CD4-positive, alpha-beta T cell treated with Interleukin-12 subunit alpha and Interleukin-12 subunit beta, for 1 hour (primary cell): ENCODE measurements around the gene ANO4.
"Not testable (repeated sequence)": the region's sequence is repeated elsewhere in the genome, so short reads cannot be mapped to it uniquely, and the experiment has no call there.

ENCODE experiments used
- DNase-seq: peaks from one replicate; pipeline ENCODE4 v3.0.0-alpha.2; 2020

ANO4 gene

DNA sequence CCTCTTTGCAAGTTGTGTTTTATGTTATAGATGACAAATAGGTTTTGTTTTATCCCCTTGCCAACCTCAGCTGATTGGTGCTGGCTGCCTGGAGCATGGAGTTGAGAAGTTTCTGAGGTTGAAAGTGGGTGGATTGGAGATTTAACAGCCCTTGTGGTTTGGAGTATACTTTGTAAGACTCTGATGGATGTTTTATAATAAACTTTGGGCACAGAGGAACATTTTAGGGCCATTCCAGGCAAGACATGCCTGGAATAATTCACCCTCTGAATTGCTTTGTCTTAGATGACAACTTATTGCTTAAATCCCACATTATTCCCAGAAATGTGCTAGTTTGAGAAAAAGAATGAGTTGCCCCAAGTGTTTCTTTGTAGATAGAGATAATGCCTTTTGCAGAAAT, 256.6 kb downstream of the ANO4 start:
- no peak for DNase-seq

DNA sequence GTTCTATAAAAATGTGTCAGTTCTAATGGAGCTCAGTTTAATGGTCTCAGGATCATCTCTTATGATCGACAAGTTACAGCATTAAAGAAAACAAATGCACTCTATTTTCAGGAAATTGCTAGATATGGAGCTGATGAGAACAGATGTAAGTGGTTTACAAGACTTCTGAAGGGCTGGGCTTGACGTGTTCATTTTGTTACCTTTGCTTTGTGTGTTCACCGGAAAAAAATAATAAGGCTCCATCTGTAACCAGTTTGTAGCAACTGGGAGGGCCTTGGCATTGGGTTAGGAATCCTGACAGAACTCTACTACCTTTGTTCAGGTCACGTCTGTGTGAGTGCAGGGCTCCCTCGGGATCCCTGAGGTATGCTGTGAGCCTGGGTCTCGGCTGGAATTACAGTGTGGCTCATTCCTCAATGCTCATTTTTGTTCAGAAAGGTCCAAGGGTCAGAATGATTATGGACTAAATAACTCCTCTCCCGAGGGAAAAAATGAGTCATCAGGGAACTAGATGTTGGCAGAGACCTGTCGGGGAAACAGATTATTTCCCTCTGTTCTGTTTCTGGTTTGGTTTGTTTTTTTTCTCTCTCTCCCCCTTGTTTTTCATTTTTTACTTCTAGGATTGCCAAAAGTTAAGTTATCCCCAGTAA, 257.4 kb downstream of the ANO4 start:
- no peak for DNase-seq

DNA sequence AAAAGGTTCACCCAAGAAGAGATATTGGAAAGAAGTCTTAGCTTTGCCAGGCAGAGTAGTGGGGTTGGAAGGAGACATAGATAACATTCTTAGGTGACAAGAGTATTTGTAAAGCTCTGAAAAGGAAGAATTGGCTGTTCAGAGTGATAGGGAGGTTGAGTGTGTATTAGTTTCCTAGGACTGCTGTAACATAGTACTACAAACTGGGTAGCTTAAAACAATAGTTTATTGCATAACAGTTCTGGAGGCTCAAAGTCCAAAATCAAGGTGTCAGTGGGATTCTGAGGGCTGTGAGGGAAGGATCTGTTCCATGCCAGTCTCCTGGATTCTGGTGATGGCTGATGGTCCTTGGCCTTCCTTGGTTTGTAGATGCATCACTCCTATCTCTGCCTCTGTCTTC, 258.6 kb downstream of the ANO4 start:
- no peak for DNase-seq

DNA sequence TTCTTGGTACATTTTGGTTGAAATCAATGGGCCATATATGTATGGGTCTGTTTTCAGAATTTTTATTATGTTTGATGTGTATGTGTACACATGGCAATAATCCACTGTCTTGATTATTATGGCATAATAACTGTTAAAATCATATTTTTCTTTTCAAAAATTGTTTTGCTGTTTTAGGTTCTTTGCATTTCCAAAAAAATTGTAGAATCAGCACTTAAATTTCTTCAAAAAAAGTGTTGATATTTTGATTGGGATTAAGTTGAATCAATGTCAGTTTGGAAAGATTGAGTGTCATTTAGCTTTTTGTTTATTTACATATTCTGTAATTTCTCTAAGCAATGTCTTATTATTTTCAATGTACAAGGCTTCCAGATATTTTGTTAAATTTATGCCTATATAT, 261.4 kb downstream of the ANO4 start:
- DNase-seq = no peak

DNA sequence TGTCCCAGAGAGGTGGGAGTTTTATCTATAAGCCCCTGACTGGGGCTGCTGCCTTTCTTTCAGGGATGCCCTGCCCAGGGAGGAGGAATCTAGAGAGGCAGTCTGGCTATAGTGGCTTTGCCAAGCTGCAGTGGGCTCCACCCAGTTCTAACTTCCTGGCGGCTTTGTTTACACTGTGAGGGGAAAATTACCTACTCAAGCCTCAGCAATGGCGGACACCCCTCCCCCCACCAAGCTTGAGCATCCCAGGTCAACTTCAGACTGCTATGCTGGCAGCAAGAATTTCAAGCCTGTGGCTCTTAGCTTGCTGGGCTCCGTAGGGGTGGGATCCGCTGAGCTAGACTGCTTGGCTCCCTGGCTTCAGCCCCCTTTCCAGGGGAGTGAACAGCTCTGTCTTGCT, 267.9 kb downstream of the ANO4 start:
- not testable (repeated sequence) for DNase-seq

GRCh38 chr12:101064721-101065120, 270.1 kb downstream of the ANO4 start:
- no peak for DNase-seq

GRCh38 chr12:101066489-101066888, 271.9 kb downstream of the ANO4 start:
- no peak for DNase-seq

- no peak for DNase-seq
Observed at GRCh38 chr12:101068402-101068801, 273.8 kb downstream of the ANO4 start.

DNA sequence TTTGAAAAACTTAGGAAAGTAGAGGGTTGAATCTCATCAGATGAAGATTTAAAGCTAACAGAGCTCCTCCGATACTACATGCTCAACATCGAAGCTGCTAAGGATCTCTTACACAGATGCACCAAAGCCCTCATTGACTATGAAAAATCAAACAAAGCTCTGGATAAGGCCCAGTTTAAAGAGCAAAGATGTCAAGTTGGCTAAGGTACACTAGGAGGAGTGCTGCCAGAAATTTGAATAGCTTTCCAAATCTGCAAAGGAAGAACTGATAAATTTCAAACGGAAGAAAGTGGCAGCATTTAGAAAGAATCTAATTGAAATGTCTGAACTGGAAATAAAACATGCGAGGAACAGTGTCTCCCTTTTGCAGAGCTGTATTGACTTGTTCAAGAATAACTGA, 274.3 kb downstream of the ANO4 start:
- DNase-seq = no peak

GRCh38 chr12:101074940-101075680, 280.5 kb downstream of the ANO4 start:
- no peak for DNase-seq

GRCh38 chr12:101076921-101077320, 282.3 kb downstream of the ANO4 start:
- DNase-seq = no peak

- no peak for DNase-seq
Observed at GRCh38 chr12:101077791-101078528, 283.4 kb downstream of the ANO4 start.

- DNase-seq = no peak
Observed at GRCh38 chr12:101078536-101079285, 284.1 kb downstream of the ANO4 start.

DNA sequence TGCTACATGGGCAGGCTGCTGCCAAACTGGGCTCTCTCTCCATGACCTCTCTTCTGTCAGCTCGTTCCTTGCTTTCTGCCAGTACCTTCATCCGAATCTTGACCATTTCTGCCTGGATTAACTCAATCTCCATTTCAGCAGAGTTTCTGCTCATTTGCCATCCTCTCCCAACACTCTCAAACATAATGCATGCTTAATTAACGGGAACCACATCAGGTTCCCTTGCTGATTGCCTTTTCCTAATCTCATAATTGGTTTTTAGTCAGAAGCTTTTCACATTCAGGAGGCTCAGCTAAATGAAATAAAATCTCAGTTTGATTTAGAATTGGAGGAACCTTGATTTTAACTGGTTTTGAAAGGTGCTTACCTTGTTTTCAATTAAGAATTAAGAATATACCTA, 288.1 kb downstream of the ANO4 start:
- DNase-seq = no peak

DNA sequence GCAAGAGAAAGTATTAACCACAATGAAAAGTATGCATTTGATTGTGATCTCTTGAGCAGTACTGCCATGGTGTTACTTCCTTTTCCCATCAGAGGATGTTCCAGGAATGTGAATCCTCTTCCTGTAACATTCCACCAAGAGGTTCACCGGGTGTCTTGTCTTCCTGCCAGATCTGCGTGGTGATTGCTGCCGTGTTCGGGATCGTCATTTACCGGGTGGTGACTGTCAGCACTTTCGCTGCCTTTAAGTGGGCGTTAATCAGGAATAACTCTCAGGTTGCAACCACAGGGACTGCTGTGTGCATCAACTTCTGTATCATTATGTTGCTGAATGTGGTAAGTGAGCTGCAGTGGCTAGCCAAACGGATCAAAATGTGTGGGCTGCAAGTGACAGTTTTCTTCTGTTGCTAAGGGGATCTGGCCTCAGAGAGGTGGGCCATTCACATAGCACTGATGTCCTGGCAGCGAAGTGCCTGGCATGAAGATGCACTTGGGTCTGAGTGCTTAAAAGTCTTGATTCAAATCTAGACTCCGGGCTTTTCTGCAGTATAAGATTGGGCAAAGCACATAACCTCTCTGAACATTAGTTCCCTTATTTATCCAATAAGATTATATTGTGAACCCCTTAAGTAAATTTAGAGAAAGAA, 292.0 kb downstream of the ANO4 start:
- no peak for DNase-seq

DNA sequence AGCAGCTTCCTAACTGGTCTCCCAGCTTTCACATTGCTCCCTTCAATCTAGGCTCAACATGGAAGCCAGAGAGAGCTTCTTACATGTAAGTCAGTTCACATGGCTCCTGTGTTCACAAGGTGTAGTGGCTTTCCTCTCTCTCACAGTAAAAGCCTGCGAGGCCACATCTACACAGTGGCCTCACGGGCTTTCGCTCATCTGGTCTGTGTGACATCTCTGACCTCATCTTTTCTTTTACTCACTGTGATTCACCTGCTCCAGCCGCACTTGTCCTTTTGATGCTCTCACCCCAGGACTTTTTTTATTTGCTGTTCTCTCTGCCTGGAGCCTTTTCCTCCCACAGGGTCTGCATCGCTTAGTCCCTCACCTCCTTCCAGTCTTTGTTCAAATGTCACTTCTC, 293.3 kb downstream of the ANO4 start:
- DNase-seq = no peak

GRCh38 chr12:101089271-101089670, 294.7 kb downstream of the ANO4 start:
- DNase-seq = no peak

DNA sequence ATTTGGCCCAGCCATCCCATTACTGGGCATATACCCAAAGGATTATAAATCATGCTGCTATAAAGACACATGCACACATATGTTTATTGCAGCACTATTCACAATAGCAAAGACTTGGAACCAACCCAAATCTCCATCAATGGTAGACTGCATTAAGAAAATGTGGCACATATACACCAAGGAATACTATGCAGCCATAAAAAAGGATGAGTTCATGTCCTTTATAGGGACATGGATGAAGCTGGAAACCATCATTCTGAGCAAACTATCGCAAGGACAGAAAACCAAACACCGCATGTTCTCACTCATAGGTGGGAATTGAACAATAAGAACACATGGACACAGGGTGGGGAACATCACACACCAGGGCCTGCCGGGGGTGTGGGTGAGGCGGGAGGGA, 295.6 kb downstream of the ANO4 start:
- DNase-seq = not testable (repeated sequence)

DNA sequence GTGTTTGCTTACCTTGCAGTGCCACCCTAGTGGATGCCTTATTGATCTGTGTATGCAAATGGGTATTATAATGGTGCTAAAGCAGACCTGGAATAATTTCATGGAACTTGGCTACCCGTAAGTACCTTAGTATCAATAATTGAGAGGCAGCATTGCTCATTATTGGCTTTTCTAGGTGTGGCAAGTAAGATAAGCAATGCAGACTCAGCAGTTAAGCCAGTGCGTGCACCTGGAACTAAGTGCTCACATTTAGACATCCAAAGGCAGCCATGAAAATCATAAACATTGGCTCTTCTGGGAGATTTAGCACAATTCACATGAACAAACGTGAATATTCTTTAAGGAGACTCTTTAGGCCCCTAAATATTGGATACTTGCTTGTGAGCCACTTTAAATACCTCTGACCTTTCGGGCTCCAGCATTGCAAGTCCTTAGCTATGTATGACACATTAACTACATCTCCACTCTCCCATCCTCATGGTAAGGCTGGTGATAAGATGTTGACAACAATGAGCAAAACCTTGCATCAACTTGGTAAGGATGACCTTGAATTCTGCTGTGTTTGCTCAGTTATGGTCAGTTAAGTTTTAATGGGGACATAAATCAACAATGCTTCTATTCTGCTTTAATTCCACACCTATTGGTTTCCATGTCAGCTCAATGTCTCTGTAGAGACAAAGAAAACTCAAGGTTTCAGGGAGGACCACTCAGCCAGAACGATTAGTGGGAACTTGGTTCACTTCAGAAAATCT, 303.4 kb downstream of the ANO4 start:
- DNase-seq = no peak

DNA sequence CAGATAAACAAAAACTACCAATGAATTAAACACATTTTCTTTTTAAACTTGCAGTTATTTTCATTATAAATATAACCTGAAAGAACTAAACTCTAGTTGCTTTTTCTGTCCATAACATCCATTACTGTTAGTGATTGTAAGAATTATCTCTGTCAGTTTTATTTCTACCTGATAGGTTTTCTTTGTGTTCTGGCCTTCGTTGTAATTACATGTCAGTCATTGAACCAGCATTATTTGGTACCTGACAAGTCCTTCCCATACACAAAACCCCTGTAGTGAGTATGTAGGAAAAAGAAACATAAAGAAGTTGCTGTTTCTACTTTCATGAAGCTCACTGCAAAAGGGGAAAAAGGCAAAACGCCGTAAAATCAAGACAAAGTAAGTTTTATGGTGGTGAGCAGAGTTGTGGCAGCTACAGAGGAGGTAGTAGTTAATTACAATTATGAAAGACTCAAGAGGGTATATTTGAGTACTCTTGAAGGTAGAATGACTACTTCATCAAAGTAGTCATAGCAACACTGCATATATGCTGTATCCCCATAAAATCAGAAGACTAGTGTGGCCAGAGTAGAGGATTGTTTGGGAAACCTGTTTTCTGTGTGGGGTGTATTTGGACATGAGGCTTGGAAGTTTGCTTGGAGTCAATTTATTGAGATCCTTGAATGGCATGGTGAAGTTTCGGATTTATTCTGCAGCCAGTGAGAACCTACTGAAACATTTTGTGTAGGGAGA, 312.6 kb downstream of the ANO4 start:
- no peak for DNase-seq

GRCh38 chr12:101108130-101108529, 313.6 kb downstream of the ANO4 start:
- DNase-seq = no peak
